ENCODE measurements around the gene CACNA1B. TPM values are rescaled to one million over a fixed set of nuclear protein-coding genes. Genes with fewer than 3 reads are reported as not detected.

The CACNA1B gene
- total RNA-seq, 1 donor from 2014 or later, result under 0.01 TPM

- Histone ChIP-seq H3K36me3 (ENCODE audit: control insufficient read depth in 3 of 3, insufficient read depth in 3 of 3, low read length in 3 of 3) (no peaks in the 10 kb centered on the region), H3K9me3 (ENCODE audit: control insufficient read depth in 3 of 3, low read length in 3 of 3) (no peaks in the 10 kb centered on the region), H3K27ac (ENCODE audit: low read depth, low read length) (no peak overlapping the region), H3K9ac (ENCODE audit: low read depth in 1 of 3, low read length in 3 of 3) (no peak overlapping the region), H3K4me1 (ENCODE audit: control insufficient read depth in 3 of 3, insufficient read depth in 3 of 3, low read length in 3 of 3) (no peaks in the 10 kb centered on the region), H3K27me3 (ENCODE audit: control insufficient read depth in 3 of 3, insufficient read depth in 3 of 3, low read length in 3 of 3) (peaks cover 13 to 33% (median 23%) of the 10 kb centered on the region in 3 donors), H3K4me3 (ENCODE audit: low read length in 3 of 3) (no peak overlapping the region)
Observed at GRCh38 chr9:138117836-138118235, 240.3 kb downstream of the CACNA1B start.

- H3K27me3 ChIP-seq (ENCODE audit: control insufficient read depth in 3 of 3, insufficient read depth in 3 of 3, low read length in 3 of 3), result peaks cover 13 to 39% (median 27%) of the 10 kb centered on the region in 3 donors
- H3K9ac ChIP-seq (ENCODE audit: low read depth in 1 of 3, low read length in 3 of 3), result no peak overlapping the region
- H3K4me3 ChIP-seq (ENCODE audit: low read length in 3 of 3), result no peak overlapping the region
- no peaks in the 10 kb centered on the region for H3K4me1 ChIP-seq (ENCODE audit: control insufficient read depth in 3 of 3, insufficient read depth in 3 of 3, low read length in 3 of 3)
- H3K9me3 ChIP-seq (ENCODE audit: control insufficient read depth in 3 of 3, low read length in 3 of 3), result no peaks in the 10 kb centered on the region
- H3K27ac ChIP-seq (ENCODE audit: low read depth, low read length), result no peak overlapping the region
- no peaks in the 10 kb centered on the region for H3K36me3 ChIP-seq (ENCODE audit: control insufficient read depth in 3 of 3, insufficient read depth in 3 of 3, low read length in 3 of 3)
Observed at GRCh38 chr9:138118601-138119071, 241.1 kb downstream of the CACNA1B start.

GRCh38 chr9:138119202-138120027 lies 241.8 kb downstream of the CACNA1B start:
- H3K27me3 ChIP-seq (ENCODE audit: control insufficient read depth in 3 of 3, insufficient read depth in 3 of 3, low read length in 3 of 3), result peaks cover 13 to 36% (median 24%) of the 10 kb centered on the region in 3 donors
- H3K4me3 ChIP-seq (ENCODE audit: low read length in 3 of 3), result no peak overlapping the region
- H3K9me3 ChIP-seq (ENCODE audit: control insufficient read depth in 3 of 3, low read length in 3 of 3), result no peaks in the 10 kb centered on the region
- H3K4me1 ChIP-seq (ENCODE audit: control insufficient read depth in 3 of 3, insufficient read depth in 3 of 3, low read length in 3 of 3), result no peaks in the 10 kb centered on the region
- H3K36me3 ChIP-seq (ENCODE audit: control insufficient read depth in 3 of 3, insufficient read depth in 3 of 3, low read length in 3 of 3), result no peaks in the 10 kb centered on the region
- no peak overlapping the region for H3K9ac ChIP-seq (ENCODE audit: low read depth in 1 of 3, low read length in 3 of 3)
- H3K27ac ChIP-seq (ENCODE audit: low read depth, low read length), result no peak overlapping the region

GRCh38 chr9:138120072-138120471 lies 242.5 kb downstream of the CACNA1B start:
- Histone ChIP-seq H3K27ac (ENCODE audit: low read depth, low read length) (no peak overlapping the region), H3K9ac (ENCODE audit: low read depth in 1 of 3, low read length in 3 of 3) (no peak overlapping the region), H3K4me3 (ENCODE audit: low read length in 3 of 3) (no peak overlapping the region), H3K36me3 (ENCODE audit: control insufficient read depth in 3 of 3, insufficient read depth in 3 of 3, low read length in 3 of 3) (no peaks in the 10 kb centered on the region), H3K4me1 (ENCODE audit: control insufficient read depth in 3 of 3, insufficient read depth in 3 of 3, low read length in 3 of 3) (no peaks in the 10 kb centered on the region), H3K9me3 (ENCODE audit: control insufficient read depth in 3 of 3, low read length in 3 of 3) (no peaks in the 10 kb centered on the region), H3K27me3 (ENCODE audit: control insufficient read depth in 3 of 3, insufficient read depth in 3 of 3, low read length in 3 of 3) (peaks cover 7 to 34% (median 24%) of the 10 kb centered on the region in 3 donors)

GRCh38 chr9:138120511-138121437 lies 243.2 kb downstream of the CACNA1B start:
- Histone ChIP-seq H3K27ac (ENCODE audit: low read depth, low read length) (no peak overlapping the region), H3K27me3 (ENCODE audit: control insufficient read depth in 3 of 3, insufficient read depth in 3 of 3, low read length in 3 of 3) (peaks cover 4 to 27% (median 24%) of the 10 kb centered on the region in 3 donors), H3K36me3 (ENCODE audit: control insufficient read depth in 3 of 3, insufficient read depth in 3 of 3, low read length in 3 of 3) (no peaks in the 10 kb centered on the region), H3K9me3 (ENCODE audit: control insufficient read depth in 3 of 3, low read length in 3 of 3) (no peaks in the 10 kb centered on the region), H3K9ac (ENCODE audit: low read depth in 1 of 3, low read length in 3 of 3) (no peak overlapping the region), H3K4me1 (ENCODE audit: control insufficient read depth in 3 of 3, insufficient read depth in 3 of 3, low read length in 3 of 3) (no peaks in the 10 kb centered on the region), H3K4me3 (ENCODE audit: low read length in 3 of 3) (no peak overlapping the region)

- H3K4me1 ChIP-seq (ENCODE audit: control insufficient read depth in 3 of 3, insufficient read depth in 3 of 3, low read length in 3 of 3), result no peaks in the 10 kb centered on the region
- H3K36me3 ChIP-seq (ENCODE audit: control insufficient read depth in 3 of 3, insufficient read depth in 3 of 3, low read length in 3 of 3), result no peaks in the 10 kb centered on the region
- H3K27ac ChIP-seq (ENCODE audit: low read depth, low read length), result no peak overlapping the region
- no peak overlapping the region for H3K9ac ChIP-seq (ENCODE audit: low read depth in 1 of 3, low read length in 3 of 3)
- H3K27me3 ChIP-seq (ENCODE audit: control insufficient read depth in 3 of 3, insufficient read depth in 3 of 3, low read length in 3 of 3), result peaks cover 0 to 24% (median 22%) of the 10 kb centered on the region in 3 donors
- no peaks in the 10 kb centered on the region for H3K9me3 ChIP-seq (ENCODE audit: control insufficient read depth in 3 of 3, low read length in 3 of 3)
- no peak overlapping the region for H3K4me3 ChIP-seq (ENCODE audit: low read length in 3 of 3)
Observed at GRCh38 chr9:138121438-138122050, 244.0 kb downstream of the CACNA1B start.

GRCh38 chr9:138122201-138122600 lies 244.6 kb downstream of the CACNA1B start:
- H3K9ac ChIP-seq (ENCODE audit: low read depth in 1 of 3, low read length in 3 of 3), result no peak overlapping the region
- H3K9me3 ChIP-seq (ENCODE audit: control insufficient read depth in 3 of 3, low read length in 3 of 3), result no peaks in the 10 kb centered on the region
- H3K36me3 ChIP-seq (ENCODE audit: control insufficient read depth in 3 of 3, insufficient read depth in 3 of 3, low read length in 3 of 3), result no peaks in the 10 kb centered on the region
- H3K4me1 ChIP-seq (ENCODE audit: control insufficient read depth in 3 of 3, insufficient read depth in 3 of 3, low read length in 3 of 3), result no peaks in the 10 kb centered on the region
- H3K27ac ChIP-seq (ENCODE audit: low read depth, low read length), result no peak overlapping the region
- peaks cover 0 to 20% (median 19%) of the 10 kb centered on the region in 3 donors for H3K27me3 ChIP-seq (ENCODE audit: control insufficient read depth in 3 of 3, insufficient read depth in 3 of 3, low read length in 3 of 3)
- no peak overlapping the region for H3K4me3 ChIP-seq (ENCODE audit: low read length in 3 of 3)

- H3K4me3 ChIP-seq (ENCODE audit: low read length in 3 of 3), result no peak overlapping the region
- no peaks in the 10 kb centered on the region for H3K4me1 ChIP-seq (ENCODE audit: control insufficient read depth in 3 of 3, insufficient read depth in 3 of 3, low read length in 3 of 3)
- H3K27ac ChIP-seq (ENCODE audit: low read depth, low read length), result no peak overlapping the region
- H3K27me3 ChIP-seq (ENCODE audit: control insufficient read depth in 3 of 3, insufficient read depth in 3 of 3, low read length in 3 of 3), result peaks cover 0 to 17% (median 15%) of the 10 kb centered on the region in 3 donors
- H3K36me3 ChIP-seq (ENCODE audit: control insufficient read depth in 3 of 3, insufficient read depth in 3 of 3, low read length in 3 of 3), result no peaks in the 10 kb centered on the region
- no peaks in the 10 kb centered on the region for H3K9me3 ChIP-seq (ENCODE audit: control insufficient read depth in 3 of 3, low read length in 3 of 3)
- no peak overlapping the region for H3K9ac ChIP-seq (ENCODE audit: low read depth in 1 of 3, low read length in 3 of 3)
Observed at GRCh38 chr9:138122676-138123075, 245.1 kb downstream of the CACNA1B start.

- Histone ChIP-seq H3K27me3 (ENCODE audit: control insufficient read depth in 3 of 3, insufficient read depth in 3 of 3, low read length in 3 of 3) (peaks cover 0 to 17% (median 12%) of the 10 kb centered on the region in 3 donors), H3K9me3 (ENCODE audit: control insufficient read depth in 3 of 3, low read length in 3 of 3) (no peaks in the 10 kb centered on the region), H3K9ac (ENCODE audit: low read depth in 1 of 3, low read length in 3 of 3) (no peak overlapping the region), H3K27ac (ENCODE audit: low read depth, low read length) (no peak overlapping the region), H3K4me3 (ENCODE audit: low read length in 3 of 3) (no peak overlapping the region), H3K36me3 (ENCODE audit: control insufficient read depth in 3 of 3, insufficient read depth in 3 of 3, low read length in 3 of 3) (no peaks in the 10 kb centered on the region), H3K4me1 (ENCODE audit: control insufficient read depth in 3 of 3, insufficient read depth in 3 of 3, low read length in 3 of 3) (no peaks in the 10 kb centered on the region)
Observed at GRCh38 chr9:138123086-138123485, 245.5 kb downstream of the CACNA1B start.

Data from skeletal muscle tissue (tissue), 4 donors.